BJ (cell line): ENCODE measurements around the gene MDM2. TPM values are rescaled to one million over a fixed set of nuclear protein-coding genes. Genes with fewer than 3 reads are reported as not detected.

Experiments
- CTCF ChIA-PET: fragments of 350-600 bp; formaldehyde crosslinking; extraction: SDS; loops from one replicate; lab custom pipeline; 2021; ENCODE audit warnings: antibody characterized with exemption, inconsistent platforms; lab: Yijun Ruan, JAX
- POLR2A ChIA-PET: fragments of 300-600 bp; sonication (Branson Sonifier 250); formaldehyde crosslinking; extraction: SDS; loops from one replicate; lab custom pipeline; 2021; ENCODE audit warnings: antibody characterized with exemption; lab: Charles Lee
- DNase-seq: peaks from one replicate; pipeline ENCODE4 v3.0.0-alpha.2; 2011; ENCODE audit warnings: low read depth
- H3K27me3 ChIP-seq: 2 replicates; pipeline ENCODE4 v1.6.0; 2011; ENCODE audit warnings: low read length; ENCODE audit not compliant: control insufficient read depth, insufficient read depth
- H3K36me3 ChIP-seq: 2 replicates; pipeline ENCODE4 v1.5.1; 2011; ENCODE audit warnings: low read length; ENCODE audit not compliant: control insufficient read depth, insufficient read depth
- H3K4me3 ChIP-seq: 2 replicates; pipeline ENCODE4 v1.5.1; 2011; ENCODE audit warnings: low read depth, mild to moderate bottlenecking, control low read depth, low read length
- CTCF ChIP-seq: IDR thresholded peaks from 2 replicates; pipeline ENCODE4 v1.5.1; 2011; ENCODE audit warnings: low read depth, mild to moderate bottlenecking, control low read depth, inconsistent platforms, low read length, moderate library complexity; ENCODE audit not compliant: insufficient read depth
- polyA plus RNA-seq: library from polyadenylated mRNA; depleted of rRNA; stranded (reverse); fragments of >200 nt; gene quantifications from 2 replicates; pipeline ENCODE4 v1.2.3, GENCODE V29; 2011

The MDM2 gene
- polyA plus RNA-seq, 1 experiment: 15.1 TPM

DNA sequence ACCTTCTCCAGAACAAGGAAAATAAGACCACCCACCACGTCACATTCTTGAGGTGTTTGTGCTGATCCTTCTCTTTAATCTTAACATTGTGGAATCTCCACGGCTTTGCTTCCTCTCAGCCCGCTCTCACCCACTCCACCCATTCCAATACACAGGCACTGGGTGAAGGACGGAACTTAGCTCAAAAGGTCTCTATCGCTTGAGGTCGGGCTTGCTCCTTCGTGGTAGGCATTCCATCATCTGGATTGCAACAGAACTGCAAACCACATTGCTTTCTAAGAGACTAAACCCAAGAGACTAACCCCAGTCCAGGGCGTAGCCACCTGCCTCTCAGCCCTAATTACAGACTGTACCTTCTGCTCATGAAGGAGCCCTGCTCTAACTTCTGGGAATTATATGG is 24.0 kb upstream of the MDM2 start:
- ChIA-PET CTCF (interaction anchor here (0.6 kb wide), 1 partner anchor 20 kb away, joined by 5 read pairs; no protein-coding TSS in a partner anchor), POLR2A (no interaction called here)
- DNase-seq: no peak
- TF ChIP-seq CTCF: no peak
- Histone ChIP-seq H3K4me3 (no peak overlapping the region), H3K27me3 (no peaks in the 10 kb centered on the region), H3K36me3 (no peaks in the 10 kb centered on the region)

DNA sequence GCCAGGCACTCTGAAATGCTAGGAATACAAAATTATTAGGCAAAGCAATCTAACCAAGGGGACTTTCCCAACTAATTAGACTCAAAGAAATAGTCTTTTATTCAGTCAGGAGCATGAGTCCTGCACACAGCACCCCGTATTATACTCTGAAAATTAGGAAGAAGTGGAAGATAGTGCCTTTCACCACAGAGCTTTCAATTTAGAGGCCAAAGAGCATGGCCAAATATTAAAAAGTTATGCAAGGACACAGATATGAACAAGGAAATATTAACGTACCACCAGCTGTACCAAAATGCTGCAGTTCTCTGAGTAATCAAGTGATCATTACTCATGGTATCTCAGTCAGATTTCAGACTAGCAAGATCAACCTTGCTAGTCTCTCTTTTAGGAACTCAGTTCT is 22.6 kb upstream of the MDM2 start:
- TF ChIP-seq CTCF: no peak
- no peaks in the 10 kb centered on the region for H3K36me3 ChIP-seq
- H3K4me3 ChIP-seq: no peak overlapping the region
- ChIA-PET CTCF (interaction anchor here (1.3 kb wide), 2 partner anchors 10 to 45 kb away, joined by 3 read pairs; no protein-coding TSS in a partner anchor), POLR2A (no interaction called here)
- no peaks in the 10 kb centered on the region for H3K27me3 ChIP-seq
- DNase-seq: no peak

- no peak for DNase-seq
- Histone ChIP-seq H3K36me3 (no peaks in the 10 kb centered on the region), H3K4me3 (no peak overlapping the region), H3K27me3 (no peaks in the 10 kb centered on the region)
- CTCF ChIA-PET: interaction anchor here (1.3 to 2.0 kb wide), 3 partner anchors 10 to 45 kb away, joined by 3 to 7 read pairs (median 3); no protein-coding TSS in a partner anchor
- POLR2A ChIA-PET: no interaction called here
- TF ChIP-seq CTCF: no peak
These were observed 22.2 kb upstream of the MDM2 start for GRCh38 chr12:68785823-68786222.

DNA sequence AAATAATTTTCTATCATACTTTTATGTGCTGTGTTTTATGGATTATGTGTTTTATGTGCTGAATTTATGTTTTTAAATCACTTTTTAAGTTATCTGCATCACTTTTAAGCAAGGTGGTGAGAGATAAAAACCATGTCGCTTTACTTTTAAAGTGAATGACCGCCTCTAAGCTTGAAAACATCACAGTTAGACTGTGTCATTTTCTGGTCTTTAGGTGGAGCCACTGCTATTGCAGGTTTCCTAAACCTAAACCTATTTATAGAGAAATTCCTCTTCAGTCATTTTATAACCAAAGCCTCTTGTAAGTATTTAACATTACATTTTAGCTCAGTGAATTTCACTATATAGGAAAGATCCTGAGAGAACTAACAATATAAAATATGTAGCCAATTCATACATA is 21.0 kb upstream of the MDM2 start:
- TF ChIP-seq CTCF: 0 out of 2 replicates have a peak, but pooled peaks have one; percentile 4
- ChIA-PET CTCF (interaction anchor here (1.1 to 2.0 kb wide), 3 partner anchors 8 to 22 kb away, joined by 3 to 7 read pairs (median 4); no protein-coding TSS in a partner anchor), POLR2A (interaction anchor here (0.7 to 1.0 kb wide), 2 partner anchors 8 to 22 kb away, joined by 7 to 14 read pairs; no protein-coding TSS in a partner anchor)
- DNase-seq: no peak
- Histone ChIP-seq H3K4me3 (no peak overlapping the region), H3K27me3 (no peaks in the 10 kb centered on the region), H3K36me3 (no peaks in the 10 kb centered on the region)

DNA sequence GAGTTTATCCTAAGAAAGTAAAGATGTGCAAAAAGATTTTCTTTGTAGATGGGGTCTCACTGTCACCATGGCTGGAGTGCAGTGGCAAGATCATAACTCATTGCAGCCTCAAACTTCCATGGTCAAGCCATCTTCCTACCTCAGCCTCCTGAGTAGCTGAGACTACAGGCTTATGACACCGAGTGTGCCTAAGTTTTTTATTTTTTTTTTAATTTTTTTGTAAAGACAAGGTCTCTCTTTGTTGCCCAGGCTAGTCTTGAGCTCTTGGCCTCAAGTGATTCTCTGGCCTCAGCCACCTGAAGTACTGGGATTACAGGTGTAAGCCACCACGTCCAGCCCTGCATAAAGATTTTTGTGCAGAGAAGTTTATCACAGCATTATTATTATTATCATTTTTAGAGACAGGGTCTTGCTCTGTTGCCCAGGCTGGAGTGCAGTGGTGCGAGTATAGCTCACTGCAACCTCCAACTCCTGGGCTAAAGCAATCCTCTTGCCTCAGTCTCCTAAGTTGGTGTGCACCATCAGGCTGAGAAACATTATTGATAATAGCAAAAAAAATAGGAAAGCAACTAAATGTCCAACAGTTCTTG is 19.3 kb upstream of the MDM2 start:
- CTCF ChIA-PET: interaction anchor here (0.7 kb wide), 1 partner anchor 372 kb away, joined by 6 read pairs; no protein-coding TSS in a partner anchor
- POLR2A ChIA-PET: no interaction called here
- no peak for TF ChIP-seq CTCF
- Histone ChIP-seq H3K4me3 (no peak overlapping the region), H3K27me3 (no peaks in the 10 kb centered on the region), H3K36me3 (no peaks in the 10 kb centered on the region)
- DNase-seq: no peak
